ENCODE data around the gene PKP1.

PKP1 gene

DNA sequence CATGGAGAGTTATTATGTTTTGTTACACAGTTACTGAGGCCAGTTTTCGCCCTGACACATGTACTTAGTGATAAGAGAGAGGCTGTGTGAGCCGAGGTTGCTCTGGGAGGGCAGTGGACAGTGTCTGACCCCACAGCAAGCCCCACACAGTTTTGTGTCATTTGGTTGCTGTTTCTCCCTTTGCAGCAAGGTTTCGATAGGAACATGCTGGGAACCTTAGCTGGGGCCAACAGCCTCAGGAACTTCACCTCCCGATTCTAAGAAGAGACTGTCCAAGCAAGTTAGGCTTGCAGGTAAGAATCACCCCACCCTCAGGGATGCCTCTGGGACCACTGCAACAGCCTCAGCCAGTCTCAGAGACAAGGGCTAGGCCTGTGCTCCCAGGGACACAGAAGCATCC is 45.3 kb downstream of the PKP1 start:
- no peak for DNase-seq (ENCODE audit: low read depth in 2 of 2)

DNA sequence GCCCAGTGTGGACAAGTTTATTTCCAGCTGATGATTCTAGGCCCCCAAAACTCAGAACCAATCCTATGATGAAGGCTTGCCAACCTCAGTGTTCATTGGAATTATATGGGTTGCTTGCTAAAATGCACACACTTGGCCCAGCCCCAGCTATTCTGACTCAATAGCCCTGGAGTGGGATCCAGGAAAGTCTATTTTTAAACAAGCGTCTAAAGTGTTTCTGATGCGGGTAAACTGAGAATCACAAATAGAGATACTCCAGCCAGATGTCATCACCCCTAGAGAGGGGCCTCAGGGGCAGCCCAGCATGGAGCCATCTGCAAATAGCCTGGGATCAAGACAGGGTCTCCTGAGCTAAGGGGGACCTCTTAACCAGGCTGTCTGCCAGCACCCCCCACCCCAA is 46.0 kb downstream of the PKP1 start:
- peak; percentile 17 to 20 for DNase-seq (ENCODE audit: low read depth in 2 of 2)

DNA sequence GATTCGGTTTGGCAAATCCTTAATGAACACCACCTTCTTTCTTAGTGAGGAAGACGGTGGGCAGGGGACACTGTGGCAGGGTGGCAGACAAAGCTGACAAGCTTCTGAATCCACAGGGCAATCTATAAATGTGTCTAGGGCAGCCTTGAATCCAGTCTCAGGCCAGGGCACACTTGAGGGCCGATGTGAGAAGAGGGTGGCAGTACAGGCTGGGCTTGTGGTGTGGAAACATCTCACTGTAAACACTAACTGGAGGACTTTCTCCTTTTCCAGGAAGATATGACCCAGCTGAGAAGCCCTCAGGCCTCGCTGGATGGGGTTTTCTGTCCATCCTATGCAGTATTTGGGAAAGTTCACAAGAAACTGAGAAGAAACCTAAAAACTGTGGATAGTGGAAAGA is 46.5 kb downstream of the PKP1 start:
- no peak for DNase-seq (ENCODE audit: low read depth in 2 of 2)

DNA sequence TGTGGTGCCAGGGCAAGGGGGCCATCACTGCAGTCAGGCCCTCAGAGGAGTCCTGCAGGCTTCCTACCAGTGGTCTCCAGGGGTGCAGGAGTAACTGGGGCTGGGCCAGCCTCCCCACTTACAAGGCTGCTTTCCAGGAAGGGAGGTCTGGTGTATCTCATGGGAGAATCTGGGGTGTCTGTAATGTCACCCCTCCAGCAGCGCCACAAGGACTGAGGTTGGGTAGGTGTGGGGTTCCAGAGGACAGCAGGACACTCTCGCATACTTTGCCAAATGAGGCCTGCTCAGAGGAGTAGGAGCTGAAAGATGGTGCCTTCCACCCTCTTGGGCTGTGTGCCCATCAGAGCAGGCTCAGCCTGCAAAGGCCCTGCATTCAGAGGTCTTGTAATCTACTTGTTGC is 47.2 kb downstream of the PKP1 start:
- DNase-seq (ENCODE audit: low read depth in 2 of 2) = no peak

DNA sequence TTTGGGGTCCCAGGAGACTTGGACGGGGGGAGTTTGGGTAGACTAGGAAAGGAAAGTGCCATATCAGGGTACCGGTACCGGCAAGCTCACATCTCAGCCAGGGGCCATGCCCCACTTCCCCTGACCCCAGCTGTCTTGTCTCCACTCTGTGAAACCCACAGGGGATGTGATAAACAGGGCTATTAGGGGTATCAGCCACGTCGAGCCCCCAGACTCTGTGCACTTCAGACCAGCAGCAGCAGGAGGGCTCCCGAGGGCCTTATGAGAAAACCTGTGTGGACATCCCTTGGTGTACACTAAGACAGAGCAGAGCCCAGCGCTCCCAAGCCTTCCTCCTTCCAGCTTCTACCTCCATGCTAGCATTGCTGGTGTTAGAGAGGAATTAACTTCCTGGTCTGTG is 47.9 kb downstream of the PKP1 start:
- no peak for DNase-seq (ENCODE audit: low read depth in 2 of 2)

DNA sequence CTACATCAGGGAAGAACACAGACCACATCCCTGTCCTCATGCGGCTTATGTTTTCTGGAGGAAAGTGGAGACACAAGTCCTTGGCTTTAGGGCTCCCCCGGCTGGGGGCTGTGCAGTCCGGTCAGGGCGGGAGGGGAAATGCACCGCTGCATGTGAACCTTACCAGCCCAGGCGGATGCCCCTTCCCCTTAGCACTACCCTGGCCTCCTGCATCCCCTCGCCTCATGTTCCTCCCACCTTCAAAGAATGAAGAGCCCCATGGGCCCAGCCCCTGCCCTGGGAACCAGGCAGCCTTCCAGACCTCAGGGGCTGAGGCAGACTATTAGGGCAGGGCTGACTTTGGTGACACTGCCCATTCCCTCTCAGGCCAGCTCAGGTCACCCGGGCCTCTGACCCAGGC is 48.7 kb downstream of the PKP1 start:
- no peak for DNase-seq (ENCODE audit: low read depth in 2 of 2)

DNA sequence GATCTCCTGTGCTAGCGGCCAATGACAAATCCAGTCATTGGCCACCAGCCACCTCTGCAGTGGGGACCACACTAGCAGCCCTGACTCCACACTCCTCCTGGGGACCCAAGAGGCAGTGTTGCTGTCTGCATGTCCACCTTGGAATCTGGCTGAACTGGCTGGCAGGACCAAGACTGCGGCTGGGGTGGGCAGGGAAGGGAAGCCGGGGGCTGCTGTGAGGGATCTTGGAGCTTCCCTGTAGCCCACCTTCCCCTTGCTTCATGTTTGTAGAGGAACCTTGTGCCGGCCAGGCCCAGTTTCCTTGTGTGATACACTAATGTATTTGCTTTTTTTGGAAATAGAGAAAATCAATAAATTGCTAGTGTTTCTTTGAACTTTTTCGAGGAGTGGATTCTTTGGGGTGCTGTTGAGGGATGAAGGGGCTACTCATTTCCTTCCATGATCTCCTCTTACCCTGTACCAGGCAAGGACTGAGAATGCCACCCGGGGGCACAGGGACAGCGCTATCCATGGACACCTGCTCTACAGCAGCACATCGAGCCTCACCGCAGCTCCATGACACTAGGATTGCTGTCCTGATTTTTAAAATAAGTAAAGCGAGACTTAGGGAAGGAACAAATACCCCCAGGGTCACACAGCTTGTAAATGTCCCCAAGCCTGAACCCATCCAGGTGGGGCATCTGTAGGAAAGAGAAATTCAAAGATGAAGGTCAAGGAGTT is 49.5 kb downstream of the PKP1 start:
- DNase-seq (ENCODE audit: low read depth in 2 of 2) = no peak

DNA sequence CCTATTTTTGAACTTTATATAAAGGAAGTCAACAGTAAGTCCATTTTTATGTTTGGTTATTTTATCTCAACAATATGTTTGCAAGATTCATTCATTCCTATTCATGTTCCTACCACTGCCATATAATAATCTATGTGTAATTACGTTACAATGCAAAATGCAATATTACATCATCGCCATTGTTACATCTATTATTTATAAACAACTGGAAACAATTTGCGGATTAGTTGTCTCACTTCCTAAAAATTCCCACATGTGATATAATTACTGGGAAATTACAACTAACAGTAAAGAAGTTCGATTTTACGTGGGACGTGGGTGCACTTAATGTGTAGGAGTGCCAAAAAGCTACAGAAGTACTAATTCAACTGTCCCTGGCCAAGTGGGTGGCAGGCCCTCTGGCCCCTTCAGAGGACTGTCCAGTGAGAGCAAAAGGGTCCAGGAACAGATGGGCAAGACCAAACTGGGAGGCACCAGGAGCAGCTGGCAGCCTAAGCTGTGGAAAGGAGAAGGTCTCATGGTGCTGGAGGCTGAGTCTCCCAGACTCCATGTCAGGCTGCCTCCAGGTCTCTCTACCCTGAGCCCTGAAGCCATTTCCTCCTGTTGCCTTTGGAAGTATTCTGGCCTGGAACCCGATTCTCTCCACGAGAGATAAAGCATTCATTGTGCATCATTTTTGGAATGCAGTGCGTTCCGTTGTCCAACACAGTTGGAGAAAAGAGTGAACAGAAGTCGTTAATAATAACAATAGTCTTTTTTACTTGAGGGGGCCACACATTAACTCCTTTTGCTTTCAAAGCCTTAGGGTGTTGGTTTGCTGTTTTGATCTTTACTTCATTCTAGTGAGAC is 51.2 kb downstream of the PKP1 start:
- peak; percentile 34 to 48 for DNase-seq (ENCODE audit: low read depth in 2 of 2)

DNA sequence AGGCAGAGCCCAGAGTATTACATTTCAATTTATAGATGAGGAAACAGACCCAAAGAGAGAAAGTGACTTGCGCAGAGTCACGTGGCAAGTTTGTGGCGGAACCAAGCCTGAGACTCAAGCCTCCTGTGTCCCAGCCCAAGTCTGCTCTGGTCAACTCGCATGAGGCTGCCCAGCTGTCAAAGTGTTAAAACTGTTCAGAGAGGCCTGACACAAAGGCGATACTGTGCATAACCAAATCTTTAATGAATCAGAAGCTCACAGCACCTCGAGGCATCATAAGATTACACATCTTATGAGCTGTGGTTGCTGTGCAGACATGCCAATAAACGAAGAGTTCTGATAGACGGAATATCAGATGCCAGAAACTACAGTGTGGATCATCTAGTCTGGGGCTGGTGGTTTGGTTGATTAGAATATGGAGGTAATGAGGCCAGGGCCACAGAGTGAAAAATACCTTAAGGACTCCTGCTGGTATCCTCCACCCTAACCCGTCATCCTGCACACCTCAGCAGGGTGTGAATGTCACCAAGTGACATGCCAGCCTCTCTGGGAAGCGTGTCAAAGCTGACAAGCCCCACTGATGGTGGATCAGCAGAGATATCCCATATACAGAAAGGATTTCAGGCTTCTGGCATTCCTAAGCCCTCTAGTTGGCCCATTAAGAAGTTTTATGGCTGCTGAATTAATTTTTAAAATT is 52.0 kb downstream of the PKP1 start:
- DNase-seq (ENCODE audit: low read depth in 2 of 2) = no peak

DNA sequence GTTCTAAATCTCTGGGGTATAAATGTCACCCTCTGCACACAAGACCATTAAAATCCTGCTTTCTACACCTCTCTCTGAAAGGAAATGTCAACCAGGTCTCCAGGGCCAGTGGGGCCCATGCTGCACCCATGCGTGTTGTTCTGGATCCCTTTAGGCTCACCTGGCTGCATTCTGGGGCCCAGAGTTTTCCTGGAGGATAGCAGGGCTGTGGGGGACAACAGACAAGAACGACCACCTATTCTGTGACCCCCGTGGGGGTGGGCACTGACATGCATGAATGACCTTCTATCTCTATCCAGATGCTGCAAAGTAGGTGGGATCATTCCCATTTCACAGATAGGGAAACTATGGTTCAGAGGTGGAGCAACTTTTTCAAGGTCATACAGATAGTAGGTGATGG is 52.6 kb downstream of the PKP1 start:
- no peak for DNase-seq (ENCODE audit: low read depth in 2 of 2)

DNA sequence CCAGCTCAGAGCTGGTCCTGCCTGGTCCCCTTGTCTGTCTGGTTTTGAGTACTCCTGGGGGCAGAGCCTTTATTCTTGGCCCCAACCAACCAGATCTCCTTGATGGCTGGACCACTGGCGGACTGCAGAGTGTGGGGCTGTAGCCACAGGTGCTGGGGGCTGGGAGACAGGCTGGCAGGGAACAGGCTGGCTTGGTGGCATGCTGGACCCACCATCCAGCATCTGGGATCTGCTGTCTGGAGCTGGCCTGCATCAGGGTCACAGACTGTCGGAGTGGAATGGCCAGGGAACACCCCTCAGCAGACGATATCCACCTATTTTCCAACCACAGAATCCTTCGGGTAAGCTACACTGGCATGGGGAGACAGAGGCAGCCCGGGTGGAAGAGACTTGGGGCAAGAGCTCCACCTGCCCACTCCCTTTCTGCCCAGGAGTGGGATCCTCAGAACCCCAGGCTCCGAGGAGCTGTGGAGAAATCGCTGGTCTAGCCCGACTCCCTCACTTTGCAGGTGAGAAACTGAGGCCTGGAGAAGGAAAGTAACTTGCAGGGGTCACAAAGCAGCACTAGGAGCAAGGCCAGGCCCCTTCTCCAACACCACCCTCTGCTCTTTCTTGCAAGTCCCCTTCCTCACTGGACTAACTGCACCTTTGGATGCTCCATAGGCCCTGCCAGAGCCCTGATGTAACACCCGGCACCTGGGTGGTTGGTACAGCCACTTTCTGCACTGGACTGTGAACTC is 53.6 kb downstream of the PKP1 start:
- no peak for DNase-seq (ENCODE audit: low read depth in 2 of 2)

DNA sequence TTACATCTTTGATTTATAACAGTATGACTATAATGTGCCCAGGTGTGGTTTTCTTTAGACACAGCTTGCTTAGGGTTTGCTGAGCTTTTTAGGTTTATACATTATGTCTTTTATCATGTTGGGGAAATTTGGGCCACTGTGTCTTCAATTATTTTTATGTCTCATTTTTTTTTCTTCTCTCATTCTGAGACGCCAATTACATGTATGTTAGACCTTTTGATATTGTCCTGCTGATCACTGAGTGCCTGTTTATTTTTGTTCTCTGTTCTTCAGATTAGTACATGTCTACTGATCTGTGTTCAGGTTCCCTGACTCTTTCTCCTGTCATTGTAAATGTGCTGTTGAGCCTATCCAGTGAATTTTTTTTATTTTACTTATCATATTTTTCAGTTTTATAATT is 58.1 kb downstream of the PKP1 start:
- DNase-seq (ENCODE audit: low read depth in 2 of 2) = no peak

DNA sequence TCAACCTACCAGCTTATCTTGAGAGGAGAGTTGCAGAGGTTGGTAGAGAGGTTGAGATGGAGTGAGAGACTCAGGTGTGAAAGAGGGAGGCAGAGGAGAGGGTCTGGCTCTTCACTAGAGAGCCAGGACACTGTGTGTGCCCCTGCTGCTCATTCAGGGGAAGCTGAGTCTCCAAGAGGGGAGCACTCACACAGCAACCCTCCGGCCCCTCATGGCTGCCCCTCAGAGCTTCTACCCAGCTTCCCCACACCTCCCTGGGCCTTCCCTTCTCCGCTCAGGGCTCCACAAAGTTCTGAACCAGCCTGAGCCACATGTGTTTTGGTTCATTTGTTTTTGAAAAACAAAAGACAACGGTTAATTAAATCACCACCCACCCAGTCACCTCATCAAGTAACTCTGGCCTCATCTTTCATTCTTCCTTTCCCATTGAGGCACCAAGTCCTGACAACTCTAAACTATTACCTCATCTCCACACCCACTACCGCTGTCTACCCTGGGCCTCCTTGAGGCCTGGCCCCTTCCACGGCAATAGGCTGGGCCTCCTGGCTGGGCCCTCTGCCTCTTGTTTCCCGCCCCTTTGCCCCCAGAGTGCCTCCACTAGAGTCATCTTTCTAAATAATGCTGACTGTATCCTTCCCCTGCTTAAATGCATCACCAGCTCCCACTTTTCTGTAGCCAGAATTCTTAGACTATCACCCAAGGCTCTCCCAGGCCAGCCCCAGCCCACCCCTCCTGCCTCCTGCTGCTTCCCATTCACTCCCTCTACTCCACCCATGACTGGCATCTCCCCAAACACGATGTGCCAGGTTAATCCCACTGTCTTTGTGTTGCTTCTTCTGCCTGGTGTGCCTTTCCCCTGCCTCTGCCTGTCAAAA is 61.1 kb downstream of the PKP1 start:
- no peak for DNase-seq (ENCODE audit: low read depth in 2 of 2)

DNA sequence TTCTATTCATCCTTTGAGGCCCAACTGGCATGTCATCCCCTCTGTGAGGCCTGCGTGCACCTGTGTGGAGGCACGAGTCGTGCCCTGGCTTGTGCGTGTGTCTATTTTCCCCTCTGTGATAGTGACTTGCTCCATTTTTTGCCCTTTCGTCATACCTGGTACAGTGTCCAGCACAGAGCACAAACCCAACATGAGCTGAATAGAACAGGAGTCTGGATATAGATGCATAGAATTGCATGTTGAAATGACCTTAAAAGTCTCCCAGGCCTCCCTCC is 61.7 kb downstream of the PKP1 start:
- no peak for DNase-seq (ENCODE audit: low read depth in 2 of 2)

DNA sequence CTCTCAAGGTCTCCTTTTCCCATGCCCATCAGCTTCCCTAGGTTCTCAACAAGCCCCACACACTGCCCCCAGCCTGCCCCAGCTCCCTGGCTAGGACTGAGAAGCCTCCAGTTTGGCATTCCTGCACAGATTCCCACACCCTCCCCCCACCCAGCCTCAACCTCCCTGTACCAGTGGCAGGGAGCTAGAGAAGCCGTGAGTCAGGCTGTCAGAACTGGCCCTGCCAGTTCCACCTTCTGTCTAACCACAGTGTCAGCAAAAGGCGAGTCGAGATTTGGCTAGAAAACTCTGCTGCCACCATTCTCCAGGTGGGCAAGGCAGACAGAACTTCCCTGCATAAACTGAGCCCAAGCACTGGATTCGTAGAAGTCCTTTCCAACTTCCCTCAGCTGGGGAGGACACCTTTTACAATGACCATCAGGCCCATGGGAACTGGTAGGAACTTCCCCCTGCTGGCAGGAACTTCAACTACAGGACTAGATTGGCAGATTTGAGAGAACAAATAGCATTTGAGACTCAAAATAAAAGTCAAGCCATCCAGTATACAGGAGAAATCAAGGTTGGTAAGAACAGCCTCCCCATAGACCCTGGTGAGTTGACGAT is 63.1 kb downstream of the PKP1 start:
- DNase-seq (ENCODE audit: low read depth in 2 of 2) = peak in 1 of 2 experiments; percentile 17

DNA sequence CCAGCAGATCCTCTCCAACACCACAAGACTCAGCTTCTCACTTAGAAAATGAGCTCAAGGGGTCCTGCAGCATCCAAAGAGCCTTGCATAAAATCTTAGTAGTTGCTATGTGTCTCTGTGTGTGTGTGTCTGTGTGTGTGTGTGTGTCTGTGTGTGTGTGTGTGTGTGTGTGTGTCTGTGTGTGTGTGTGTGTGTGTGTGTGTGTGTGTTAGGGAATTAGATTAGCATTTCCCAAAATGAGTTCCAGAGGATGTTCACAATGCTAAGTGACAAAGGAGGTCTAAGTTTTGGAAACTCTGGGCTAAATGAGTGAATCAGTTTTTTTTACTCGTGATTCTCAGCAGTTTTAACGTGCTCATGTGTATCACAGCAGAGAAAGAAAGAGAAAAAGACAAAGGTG is 63.7 kb downstream of the PKP1 start:
- no peak for DNase-seq (ENCODE audit: low read depth in 2 of 2)

DNA sequence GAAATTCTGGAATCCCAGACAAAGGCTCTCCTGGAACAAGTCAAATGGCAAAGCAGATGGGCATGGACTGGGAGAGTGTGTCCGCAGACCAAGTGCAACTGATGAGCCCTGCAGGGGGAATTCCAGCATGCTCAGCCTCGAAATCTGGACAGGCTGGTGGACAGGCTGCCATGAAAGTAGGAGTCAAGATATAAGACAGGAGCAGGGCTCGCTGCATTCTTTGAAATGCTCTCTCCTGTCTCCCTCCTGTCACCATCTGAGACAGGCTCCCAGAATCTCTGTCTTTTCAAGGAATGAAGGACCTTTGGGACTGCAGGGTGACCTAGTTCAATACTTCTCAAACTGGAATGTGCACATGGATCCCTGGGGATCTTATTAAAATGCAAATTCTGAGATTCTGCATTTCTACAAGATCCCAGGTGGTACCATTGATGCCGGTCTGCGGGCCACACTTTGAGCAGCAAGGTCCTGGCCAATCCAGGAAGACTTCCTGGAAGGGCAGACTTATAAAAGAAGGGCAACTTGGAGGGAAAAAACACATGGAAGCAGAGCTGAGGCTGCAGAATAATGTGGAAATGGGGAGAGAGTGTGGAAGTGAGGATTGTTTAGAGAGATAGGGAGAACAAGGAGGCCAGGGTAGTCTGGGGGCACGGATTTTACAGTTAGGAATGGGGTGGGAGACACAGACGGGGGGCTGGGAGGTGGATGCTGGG is 64.3 kb downstream of the PKP1 start:
- no peak for DNase-seq (ENCODE audit: low read depth in 2 of 2)

DNA sequence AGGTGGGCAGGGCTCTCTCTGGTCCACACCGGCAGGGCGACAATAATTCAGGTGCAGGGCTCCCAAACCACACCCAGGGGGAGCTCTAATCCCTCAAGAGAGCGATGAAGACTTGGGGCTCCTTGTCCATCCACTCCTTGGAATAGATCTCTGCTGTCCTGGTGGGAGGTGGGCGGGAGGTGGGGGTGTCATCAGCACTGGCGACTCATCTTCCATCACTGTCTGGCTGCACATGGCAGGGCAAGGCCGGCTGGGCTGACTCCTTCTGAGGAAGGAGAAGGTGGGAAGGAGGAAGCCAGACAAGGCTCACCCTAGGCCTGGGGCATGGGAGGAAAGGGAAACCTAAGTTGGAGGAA is 64.9 kb downstream of the PKP1 start:
- peak; percentile 20 to 38 for DNase-seq (ENCODE audit: low read depth in 2 of 2)

DNA sequence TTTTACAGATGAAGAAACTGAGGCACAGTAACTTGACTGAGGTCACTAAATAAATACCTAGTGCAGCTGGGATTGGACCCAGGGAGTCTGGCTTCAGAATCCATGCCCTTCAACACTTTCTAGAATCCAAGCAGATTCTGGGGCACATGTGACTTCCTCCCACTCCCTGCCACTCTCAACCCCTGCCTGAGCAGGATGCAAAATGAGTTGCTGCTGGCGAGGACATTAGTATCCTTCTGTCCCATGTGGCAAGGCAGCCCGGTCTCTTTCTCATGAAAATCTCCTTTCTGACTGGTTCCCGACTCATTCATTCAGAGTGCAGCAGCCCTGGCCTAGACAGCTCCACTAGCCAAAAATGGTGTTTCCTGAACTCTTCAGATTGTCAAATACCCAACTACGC is 65.8 kb downstream of the PKP1 start:
- DNase-seq (ENCODE audit: low read depth in 2 of 2) = no peak

DNA sequence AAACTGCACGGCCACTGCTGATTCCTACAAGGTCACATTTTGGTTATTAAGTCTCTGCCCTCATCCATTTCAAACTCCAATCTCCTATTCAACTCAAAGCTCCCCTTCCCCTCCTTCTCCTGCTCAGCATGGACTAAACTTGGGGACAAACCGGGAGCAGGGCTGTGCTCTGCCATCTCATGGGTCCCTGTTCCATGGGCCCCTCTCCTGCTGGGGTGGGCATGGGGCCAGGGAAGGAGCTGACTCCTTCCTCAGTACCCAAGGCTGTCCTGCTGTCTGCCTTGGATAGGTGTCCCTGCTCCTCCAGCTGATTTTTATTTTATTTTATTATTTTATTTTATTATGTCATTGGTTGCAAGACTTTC is 67.0 kb downstream of the PKP1 start:
- DNase-seq (ENCODE audit: low read depth in 2 of 2) = no peak

All from fibroblast of skin of left quadriceps (primary cell).